Fibroblast of gingiva (primary cell): ENCODE measurements around the gene INSM2.

Experiments
- DNase-seq: peaks from one replicate; pipeline ENCODE4 v3.0.0-alpha.2; 2011; ENCODE audit warnings: low read depth

Gene INSM2, protein sequence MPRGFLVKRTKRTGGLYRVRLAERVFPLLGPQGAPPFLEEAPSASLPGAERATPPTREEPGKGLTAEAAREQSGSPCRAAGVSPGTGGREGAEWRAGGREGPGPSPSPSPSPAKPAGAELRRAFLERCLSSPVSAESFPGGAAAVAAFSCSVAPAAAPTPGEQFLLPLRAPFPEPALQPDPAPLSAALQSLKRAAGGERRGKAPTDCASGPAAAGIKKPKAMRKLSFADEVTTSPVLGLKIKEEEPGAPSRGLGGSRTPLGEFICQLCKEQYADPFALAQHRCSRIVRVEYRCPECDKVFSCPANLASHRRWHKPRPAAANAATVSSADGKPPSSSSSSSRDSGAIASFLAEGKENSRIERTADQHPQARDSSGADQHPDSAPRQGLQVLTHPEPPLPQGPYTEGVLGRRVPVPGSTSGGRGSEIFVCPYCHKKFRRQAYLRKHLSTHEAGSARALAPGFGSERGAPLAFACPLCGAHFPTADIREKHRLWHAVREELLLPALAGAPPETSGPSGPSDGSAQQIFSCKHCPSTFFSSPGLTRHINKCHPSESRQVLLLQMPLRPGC

DNA sequence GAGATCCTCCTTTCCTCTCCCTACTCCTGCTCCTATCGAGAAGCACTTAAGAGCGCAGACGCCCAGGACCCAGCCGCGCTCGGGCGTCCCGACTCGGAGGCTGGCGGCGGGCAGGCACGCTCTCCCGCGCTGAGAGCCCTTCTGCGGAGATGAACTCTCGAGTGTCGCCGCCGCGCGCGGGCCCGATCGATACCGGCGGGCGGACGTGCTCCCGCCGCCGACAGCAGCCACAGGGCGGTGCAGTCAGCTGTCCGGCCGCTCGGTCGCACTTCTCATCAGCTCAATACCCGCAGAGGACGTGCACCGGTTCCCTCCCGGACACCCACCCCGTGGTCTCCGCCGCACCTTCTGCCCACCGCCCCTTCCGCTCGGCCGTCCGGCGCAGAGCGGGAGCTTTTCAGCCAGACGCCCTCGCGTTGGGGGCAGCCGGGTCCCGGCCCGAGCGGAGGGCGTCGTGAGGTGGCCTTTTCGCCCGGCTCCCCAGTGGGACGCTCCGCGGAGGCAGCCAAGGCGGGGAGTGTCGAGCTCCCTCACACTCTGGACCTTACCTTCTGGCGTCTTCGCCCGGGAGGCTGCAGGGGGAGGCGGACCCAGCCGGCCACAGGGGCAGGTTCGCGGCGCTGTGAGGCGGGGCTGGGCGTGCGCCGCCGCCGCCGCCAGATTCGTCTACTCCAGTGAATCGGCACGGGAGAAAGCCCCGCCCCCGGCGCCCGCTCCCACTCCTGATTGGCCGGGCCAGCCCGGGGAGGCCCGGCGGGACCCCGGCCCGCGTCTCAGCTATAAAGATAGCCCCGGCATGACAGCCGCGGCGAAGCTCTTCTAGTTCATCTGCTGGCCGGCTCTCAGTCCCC, at the start of gene INSM2:
TSS of gene INSM2 (plus strand) at position 808 of the 851 bp plus-strand sequence. CDS start 89 bp downstream, outside the sequence.
- DNase-seq: peak; percentile 11

DNA sequence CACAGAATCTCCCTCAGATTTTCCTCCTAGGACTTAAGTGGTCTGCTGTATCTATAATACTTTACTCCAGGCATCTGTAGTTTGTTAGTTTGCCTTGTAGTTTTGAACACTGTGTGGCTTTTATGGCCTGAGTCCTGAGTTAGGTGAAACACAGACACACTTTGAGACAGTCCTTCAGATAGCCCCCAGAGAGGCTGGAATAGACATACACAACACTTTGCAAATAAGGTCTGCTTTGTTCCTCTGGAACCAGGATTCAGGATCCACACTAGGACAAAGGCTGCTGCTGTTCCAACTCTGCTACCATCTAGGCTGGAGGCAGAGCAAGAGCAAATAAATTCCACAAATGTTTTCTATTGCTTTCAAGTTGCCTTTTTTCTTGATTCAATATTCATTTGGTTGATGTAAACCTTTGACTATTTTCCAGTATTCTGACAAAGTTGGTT, 41.4 kb upstream of the INSM2 start:
- DNase-seq: no peak

DNA sequence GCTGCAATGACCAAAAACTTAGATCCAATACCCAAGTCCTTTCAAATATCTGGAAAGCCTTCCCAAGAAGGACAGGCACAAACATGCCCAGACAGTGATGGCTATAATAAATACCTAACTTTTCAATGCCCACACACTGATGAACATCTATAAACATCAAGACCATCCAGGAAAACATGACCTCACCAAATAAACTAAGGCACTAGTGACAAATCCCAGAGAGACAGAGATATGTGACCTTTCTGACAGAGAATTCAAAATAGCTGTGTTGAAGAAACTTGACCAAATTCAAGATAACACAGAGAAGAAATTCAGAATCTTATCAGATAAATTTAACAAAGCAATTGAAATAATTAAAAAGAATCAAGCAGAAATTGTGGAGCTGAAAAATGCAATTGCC, 38.7 kb upstream of the INSM2 start:
- DNase-seq: no peak

DNA sequence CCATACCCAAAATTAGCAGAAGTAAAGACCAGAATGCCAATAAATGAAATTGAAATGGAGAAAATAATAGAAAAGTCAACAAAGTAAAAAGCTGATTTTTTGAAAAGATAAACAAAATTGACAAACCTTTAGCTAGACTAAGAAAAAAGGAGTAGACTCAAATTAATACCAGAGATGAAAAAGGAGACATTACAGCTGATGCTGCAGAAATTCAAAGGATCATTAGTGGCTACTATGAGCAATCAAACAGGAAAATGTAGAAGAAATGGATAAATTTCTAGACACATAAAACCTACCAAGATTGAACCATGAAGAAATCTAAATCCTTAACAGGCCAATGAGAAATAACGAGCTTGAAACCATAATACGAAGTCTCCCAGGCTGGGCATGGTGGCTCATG, 34.8 kb upstream of the INSM2 start:
- DNase-seq: no peak

DNA sequence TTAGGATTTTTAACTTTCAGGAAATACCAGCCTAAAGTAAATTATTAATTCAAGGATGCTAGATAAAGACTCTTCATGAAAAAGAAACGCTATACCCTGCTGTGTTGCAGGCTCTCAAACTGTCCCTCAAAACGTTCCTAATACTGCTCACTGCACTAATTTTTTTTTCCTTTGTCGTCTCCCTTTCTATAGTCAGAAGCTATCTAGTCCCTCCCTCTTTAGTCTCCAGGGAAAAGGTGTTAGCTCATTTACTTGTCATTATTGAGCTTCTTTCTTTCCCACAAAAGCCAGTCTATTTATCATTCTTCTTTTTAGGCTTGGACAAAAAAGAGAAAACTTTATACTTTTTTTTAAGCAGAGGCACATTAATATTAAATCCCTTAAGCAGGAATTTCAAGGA, 30.3 kb upstream of the INSM2 start:
- no peak for DNase-seq

DNA sequence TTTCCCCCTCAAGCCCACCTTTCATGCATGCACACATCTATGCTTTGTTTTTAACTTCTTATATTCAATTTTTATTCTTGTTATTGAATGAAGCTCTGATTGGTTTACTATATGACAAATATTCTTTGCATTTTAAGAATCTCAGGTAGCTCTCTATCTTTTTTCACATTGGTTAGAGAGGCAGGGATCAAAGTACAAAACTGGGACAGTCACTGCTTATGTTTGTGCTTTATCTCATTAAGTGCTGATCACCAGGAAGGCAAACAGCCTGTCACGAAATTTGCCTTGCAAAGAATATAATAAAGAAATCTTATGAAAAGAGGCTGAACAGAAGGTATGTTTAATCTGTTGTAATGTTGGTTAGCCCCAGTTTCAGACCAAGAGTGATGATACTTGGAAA, 29.7 kb upstream of the INSM2 start:
- DNase-seq: no peak

DNA sequence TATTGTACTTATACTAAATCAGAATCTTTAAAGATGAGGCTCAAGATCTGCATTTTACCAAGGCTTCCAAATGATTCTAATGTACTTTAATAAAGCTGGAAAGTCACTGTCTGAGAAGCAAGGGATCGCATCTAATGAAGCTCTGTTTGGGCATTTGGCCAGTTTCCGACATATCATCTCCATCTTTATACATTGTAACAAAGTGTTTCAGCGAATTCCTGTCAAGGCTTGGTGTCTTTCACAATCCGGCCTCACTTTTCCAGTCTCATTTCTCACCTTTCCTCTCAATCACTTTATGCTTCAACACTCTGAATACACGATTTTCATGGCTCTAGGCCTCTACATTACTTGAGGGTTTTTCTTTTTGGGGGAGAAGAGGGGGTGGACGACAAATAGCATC, 27.5 kb upstream of the INSM2 start:
- DNase-seq: no peak

DNA sequence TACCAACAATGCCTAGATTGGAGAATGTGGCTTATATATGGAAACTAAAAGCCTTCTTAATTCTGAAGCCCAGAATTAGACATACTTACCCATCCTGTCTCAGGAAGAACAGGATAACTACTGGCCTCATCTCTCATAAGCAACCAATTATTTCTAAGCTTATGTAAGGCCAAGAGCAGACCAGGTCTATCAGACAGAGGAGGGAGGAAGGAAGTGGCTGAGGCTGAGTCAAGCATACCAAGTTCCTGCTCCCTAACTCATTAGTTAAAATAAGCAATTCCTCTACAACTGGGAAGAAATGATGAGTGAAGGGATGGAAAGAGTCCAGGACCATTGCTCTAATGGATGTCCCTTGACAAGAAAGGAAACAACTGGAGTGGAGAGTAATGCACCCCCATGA, 27.0 kb upstream of the INSM2 start:
- DNase-seq: no peak

DNA sequence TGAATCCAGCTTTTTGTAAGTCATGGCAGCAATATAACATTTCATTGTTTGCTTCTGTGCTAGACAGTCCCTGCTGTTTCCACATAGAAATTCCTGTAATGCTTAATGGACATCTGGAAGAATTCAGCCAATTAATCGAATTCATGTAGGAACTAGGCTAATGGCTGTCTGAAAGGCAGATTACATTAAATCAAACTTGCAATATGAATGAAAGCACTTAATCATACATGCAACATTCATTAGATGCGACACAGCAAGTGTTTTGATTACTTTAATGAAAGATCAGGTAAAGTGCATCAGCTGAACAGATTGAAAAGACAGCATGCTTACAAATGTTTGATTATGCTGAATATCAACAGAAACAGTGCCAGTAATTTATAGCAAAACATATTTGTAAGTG, 24.1 kb upstream of the INSM2 start:
- DNase-seq: no peak

DNA sequence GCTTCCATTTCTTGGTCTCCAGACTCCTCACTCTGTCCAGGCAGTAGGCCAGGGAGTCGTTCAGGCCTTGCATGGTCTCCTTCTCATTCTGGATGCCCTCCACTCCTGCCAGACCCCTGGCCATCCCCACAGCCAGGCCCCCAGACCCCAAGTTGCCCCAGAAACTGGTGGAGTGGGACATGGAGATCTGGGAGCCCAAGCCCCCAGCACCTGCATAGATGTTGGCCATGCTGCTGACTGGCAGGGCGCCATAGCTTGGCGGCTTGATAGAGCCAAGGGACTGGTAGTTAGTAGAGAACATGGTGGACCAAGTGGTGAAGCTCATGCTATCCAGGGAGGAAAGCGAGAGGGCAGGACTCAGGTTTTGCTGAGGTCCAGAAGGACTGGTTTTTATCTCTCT, 21.2 kb upstream of the INSM2 start:
- DNase-seq: no peak

DNA sequence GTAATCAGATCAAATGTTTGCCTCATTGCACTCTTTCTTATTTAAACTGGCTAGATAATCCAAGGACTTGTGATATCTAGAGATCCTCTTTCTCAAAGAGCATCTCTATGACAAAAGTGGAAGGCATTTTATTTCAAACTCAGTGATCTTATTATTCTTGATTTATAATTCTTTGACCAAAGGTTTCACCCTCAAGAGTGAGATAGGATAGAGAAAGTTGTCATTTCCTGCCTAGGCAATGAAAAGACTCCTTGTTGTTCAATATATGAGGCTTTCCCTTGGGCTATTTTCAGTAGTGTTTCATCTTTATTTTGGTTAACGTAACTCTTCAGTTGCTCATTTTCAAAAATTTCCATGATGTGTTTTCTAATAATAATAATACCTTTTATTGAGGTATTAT, 18.0 kb upstream of the INSM2 start:
- no peak for DNase-seq

DNA sequence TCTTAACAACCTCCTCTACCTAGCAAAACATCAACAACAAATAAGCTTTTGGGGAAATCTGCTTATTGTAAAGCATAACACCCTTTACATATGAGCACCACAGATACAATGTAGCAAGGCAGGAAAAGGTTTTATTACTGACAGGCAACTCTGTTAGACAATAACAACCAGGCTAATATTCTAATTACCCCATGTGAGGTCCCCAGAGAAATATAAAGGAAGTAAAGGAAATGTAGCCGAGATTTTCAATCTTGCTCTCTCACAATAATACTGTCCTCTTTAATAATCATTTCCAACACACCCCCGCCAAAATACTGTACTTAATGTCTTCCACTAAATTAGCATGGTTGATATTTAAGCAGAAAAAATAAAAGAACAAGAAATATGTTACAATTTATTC, 14.0 kb upstream of the INSM2 start:
- DNase-seq: no peak

DNA sequence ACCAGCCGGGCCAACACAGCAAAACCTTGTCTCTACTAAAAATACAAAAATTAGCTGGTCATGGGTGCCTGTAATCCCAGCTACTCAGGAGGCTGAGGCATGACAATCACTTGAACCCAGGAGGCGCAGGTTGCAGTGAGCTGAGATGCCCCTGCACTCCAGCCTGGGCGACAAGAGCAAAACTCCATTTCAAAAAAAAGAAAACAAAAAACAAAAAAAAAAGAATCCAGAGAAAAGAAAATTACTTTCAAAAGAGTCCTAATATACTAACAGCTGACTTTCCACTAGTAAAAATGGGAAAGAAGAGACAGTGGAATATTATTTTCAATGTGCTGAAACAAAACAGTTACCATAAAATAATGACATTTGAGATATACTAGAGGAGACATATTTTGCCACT, 8.3 kb upstream of the INSM2 start:
- DNase-seq: no peak

DNA sequence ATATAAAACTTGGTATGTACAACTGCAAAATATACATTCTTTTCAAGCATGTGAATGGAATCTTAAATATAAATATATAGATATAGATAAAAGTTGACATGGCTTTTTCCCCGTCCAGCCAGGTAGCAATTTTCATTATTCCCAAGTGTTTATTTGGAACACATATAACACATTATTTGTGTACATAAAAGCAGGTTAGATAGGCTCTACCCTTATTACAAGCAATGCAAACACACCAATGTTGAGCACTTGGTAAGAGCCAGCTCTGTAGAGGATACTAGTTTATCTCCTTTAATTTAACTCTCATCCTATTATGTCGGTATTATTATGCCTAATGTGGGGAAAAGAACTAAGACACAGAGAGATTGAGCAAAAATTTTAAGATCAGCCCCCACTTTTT, 7.0 kb upstream of the INSM2 start:
- no peak for DNase-seq

DNA sequence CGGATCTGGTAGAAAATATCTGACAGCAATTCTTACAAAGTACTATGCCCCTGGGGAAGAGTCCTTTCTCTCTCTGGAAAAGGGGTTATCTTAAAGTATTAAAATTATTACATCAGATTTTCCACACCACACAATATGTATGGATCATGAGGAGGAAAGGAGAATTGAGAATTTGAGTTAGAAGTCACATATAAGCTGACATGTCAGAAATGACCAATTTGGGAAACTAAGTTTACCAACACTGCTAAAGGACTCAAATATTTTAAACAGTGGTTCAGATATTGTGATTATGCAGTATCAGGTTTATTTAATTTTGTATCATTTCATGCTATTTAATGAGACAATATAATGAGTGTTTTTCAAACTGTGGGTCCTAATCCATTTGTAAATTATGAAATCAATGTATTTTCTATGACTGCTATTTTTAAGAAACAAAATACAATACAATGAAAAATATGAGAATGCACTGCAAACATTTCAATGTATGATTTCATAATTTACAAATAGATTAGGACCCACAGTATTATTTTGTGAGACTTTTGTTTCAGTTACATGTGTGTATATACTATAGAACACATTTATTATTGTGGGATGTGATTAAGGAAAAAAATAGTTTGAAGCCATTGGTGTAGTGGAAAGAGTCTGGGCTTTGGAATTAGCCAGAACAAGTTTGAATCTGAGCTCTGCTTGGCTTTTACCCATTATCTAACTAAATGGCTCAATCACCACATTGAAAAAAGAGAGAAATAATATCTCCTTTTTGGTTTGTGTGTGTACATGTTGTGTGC, 1.8 kb upstream of the INSM2 start:
- DNase-seq: no peak

DNA sequence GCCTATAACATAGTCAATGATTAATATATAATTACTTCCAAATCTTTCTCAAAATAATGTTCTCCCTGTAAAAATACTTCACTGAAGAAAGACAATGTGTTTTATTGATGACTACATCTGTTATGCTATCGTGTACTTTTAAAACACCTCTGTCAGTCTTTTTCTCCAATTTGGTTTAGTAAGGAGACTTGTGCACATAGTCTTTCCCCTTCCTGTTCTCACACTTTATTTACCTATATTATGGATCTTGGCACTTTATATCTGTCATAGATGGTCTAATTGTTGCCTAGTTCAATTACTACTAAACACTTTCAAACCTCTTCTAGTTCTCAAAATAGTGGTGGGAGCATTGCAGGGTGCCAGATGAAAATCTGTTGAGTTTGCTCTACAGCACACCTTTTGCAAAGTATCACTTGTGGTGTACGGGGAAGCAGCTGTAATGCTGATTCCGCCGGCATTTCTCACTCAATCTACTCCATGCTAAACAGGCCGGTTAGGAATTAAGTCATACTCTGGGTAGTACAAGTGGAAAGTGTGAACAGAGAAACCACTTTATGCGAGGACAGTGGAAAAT, 1.1 kb upstream of the INSM2 start:
- DNase-seq: no peak

DNA sequence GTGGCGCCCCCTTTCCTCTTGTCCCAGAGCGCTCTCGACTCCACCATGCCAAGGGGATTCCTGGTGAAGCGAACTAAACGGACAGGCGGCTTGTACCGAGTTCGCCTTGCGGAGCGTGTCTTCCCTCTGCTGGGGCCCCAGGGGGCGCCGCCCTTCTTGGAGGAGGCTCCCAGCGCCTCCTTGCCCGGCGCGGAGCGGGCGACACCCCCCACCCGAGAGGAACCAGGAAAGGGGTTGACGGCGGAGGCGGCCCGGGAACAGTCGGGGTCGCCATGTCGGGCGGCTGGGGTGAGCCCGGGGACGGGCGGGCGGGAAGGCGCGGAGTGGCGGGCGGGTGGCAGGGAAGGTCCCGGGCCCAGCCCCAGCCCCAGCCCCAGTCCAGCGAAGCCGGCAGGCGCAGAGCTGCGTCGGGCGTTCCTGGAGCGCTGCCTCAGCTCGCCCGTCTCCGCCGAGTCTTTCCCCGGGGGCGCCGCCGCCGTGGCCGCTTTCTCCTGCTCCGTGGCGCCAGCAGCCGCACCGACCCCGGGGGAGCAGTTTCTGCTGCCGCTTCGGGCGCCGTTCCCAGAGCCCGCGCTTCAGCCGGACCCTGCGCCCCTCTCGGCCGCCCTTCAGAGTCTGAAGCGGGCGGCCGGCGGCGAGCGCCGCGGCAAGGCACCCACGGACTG, 376 bp downstream of the INSM2 start:
- DNase-seq: no peak

DNA sequence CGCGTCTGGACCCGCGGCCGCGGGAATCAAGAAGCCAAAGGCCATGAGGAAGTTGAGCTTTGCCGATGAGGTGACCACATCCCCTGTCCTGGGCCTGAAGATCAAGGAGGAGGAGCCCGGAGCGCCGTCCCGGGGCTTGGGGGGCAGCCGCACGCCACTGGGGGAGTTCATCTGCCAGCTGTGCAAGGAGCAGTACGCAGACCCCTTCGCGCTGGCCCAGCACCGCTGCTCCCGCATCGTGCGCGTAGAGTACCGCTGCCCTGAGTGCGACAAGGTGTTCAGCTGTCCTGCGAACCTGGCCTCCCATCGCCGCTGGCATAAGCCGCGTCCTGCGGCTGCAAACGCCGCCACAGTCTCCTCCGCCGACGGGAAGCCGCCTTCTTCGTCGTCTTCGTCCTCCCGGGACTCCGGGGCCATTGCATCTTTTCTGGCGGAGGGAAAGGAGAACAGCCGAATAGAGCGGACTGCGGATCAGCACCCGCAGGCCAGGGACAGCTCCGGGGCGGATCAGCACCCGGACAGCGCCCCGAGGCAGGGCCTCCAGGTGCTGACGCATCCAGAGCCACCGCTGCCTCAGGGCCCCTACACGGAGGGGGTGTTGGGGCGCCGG, 1.0 kb downstream of the INSM2 start:
- DNase-seq: peak; percentile 49

DNA sequence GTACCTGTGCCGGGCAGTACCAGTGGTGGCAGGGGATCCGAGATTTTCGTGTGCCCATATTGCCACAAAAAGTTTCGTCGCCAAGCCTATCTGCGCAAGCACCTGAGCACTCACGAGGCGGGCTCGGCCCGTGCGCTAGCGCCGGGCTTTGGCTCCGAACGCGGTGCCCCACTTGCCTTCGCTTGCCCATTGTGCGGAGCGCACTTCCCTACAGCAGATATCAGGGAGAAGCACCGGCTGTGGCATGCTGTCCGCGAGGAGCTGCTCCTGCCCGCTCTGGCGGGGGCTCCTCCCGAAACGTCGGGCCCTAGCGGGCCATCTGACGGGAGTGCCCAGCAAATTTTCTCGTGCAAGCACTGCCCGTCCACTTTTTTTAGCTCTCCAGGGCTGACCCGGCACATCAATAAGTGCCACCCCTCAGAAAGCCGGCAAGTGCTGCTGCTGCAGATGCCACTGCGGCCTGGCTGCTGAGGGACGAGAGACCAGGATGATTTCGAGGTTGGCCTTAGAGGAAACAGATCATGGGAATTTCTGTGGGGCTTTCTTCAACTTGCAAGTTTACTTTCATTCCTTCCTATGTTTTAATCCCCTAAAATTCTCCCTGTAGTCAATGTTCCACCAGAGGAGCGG, 1.6 kb downstream of the INSM2 start:
- DNase-seq: no peak

DNA sequence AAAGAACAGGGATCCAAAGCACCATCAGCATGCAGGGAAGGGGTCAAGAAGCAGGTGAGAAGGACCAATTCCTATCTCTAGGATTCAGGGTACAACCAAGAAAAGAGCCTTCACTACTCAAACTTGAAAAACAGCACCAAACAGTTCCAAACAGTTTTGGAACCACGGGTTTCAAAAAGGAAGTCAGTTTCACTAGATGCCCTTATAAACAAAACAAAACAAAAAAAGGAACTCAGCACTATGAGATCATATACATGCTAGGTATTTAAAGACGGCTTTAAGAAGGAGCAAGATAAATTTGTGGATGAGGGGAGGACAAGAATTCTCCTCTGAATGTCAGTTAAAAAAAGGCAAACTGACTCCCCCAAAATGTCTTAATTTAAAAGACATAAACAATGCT, 6.0 kb downstream of the INSM2 start:
- no peak for DNase-seq
